ENCODE results near the gene CELSR3. TPM values are rescaled to one million over a fixed set of nuclear protein-coding genes. Genes with fewer than 3 reads are reported as not detected.

Gene CELSR3
- total RNA-seq, 1 experiment from 2014 or later = 17.6 TPM

- intact Hi-C loops (cut with micrococcal nuclease) = no loop called here
- DNase-seq (ENCODE audit: unreplicated experiment) = no peak
- peaks cover 29% of the 10 kb centered on the region for H3K36me3 Mint-ChIP-seq (ENCODE audit: insufficient read depth, unreplicated experiment)
- ChIA-PET POLR2A (interaction anchor here (1.0 to 8.9 kb wide), 5 partner anchors 15 to 122 kb away, joined by 3 to 93 read pairs (median 3); partner anchors contain the start of genes IP6K2, SLC26A6 and UQCRC1), CTCF (interaction anchor here (0.5 to 1.0 kb wide), 3 partner anchors 14 to 72 kb away, joined by 3 to 7 read pairs (median 4); no protein-coding TSS in a partner anchor)
- TSS peak; percentile 21 for BruUV-seq (replicated peaks)
- no peaks in the 10 kb centered on the region for H3K9me3 Mint-ChIP-seq (ENCODE audit: unreplicated experiment)
- no peaks in the 10 kb centered on the region for H3K27me3 Mint-ChIP-seq (ENCODE audit: insufficient read depth, unreplicated experiment)
- peaks cover 46% of the 10 kb centered on the region for H3K4me1 Mint-ChIP-seq (ENCODE audit: insufficient read depth, unreplicated experiment)
- TF ChIP-seq, protein P1, sequence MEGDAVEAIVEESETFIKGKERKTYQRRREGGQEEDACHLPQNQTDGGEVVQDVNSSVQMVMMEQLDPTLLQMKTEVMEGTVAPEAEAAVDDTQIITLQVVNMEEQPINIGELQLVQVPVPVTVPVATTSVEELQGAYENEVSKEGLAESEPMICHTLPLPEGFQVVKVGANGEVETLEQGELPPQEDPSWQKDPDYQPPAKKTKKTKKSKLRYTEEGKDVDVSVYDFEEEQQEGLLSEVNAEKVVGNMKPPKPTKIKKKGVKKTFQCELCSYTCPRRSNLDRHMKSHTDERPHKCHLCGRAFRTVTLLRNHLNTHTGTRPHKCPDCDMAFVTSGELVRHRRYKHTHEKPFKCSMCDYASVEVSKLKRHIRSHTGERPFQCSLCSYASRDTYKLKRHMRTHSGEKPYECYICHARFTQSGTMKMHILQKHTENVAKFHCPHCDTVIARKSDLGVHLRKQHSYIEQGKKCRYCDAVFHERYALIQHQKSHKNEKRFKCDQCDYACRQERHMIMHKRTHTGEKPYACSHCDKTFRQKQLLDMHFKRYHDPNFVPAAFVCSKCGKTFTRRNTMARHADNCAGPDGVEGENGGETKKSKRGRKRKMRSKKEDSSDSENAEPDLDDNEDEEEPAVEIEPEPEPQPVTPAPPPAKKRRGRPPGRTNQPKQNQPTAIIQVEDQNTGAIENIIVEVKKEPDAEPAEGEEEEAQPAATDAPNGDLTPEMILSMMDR (IDR thresholded peaks at IDR 0.05; ENCODE audit: unreplicated experiment) = no peak
- peak overlapping the region; percentile 48 for H3K4me3 Mint-ChIP-seq (ENCODE audit: unreplicated experiment)
- H3K27ac Mint-ChIP-seq (ENCODE audit: low read depth, unreplicated experiment) = peak overlapping the region; percentile 59
Observed at GRCh38 chr3:48594417-48595049, 68.2 kb downstream of the CELSR3 start.

- no TSS peak for BruUV-seq (replicated peaks)
- H3K36me3 Mint-ChIP-seq (ENCODE audit: insufficient read depth, unreplicated experiment) = peaks cover 18% of the 10 kb centered on the region
- no peak overlapping the region for H3K4me3 Mint-ChIP-seq (ENCODE audit: unreplicated experiment)
Observed at GRCh38 chr3:48593337-48593736, 69.3 kb downstream of the CELSR3 start.

GRCh38 chr3:48592519-48593087 lies 70.1 kb downstream of the CELSR3 start:
- TF ChIP-seq, protein P1 (IDR thresholded peaks at IDR 0.05; ENCODE audit: unreplicated experiment) = no peak
- intact Hi-C loops (cut with micrococcal nuclease) = no loop called here
- H3K36me3 Mint-ChIP-seq (ENCODE audit: insufficient read depth, unreplicated experiment) = peaks cover 25% of the 10 kb centered on the region
- no peak overlapping the region for H3K4me3 Mint-ChIP-seq (ENCODE audit: unreplicated experiment)
- no peak for DNase-seq (ENCODE audit: unreplicated experiment)
- ChIA-PET POLR2A (no interaction called here), CTCF (interaction anchor here (0.6 kb wide), 1 partner anchor 421 kb away, joined by 6 read pairs; no protein-coding TSS in a partner anchor)
- H3K27ac Mint-ChIP-seq (ENCODE audit: low read depth, unreplicated experiment) = no peak overlapping the region
- no peaks in the 10 kb centered on the region for H3K27me3 Mint-ChIP-seq (ENCODE audit: insufficient read depth, unreplicated experiment)
- H3K4me1 Mint-ChIP-seq (ENCODE audit: insufficient read depth, unreplicated experiment) = peaks cover 34% of the 10 kb centered on the region
- no peaks in the 10 kb centered on the region for H3K9me3 Mint-ChIP-seq (ENCODE audit: unreplicated experiment)
- no TSS peak for BruUV-seq (replicated peaks)

More at GRCh38 chr3:48593337-48593736, 69.3 kb downstream of the CELSR3 start:
- ChIA-PET POLR2A (no interaction called here), CTCF (interaction anchor here (0.6 kb wide), 1 partner anchor 420 kb away, joined by 6 read pairs; no protein-coding TSS in a partner anchor)
- TF ChIP-seq, protein P1 (IDR thresholded peaks at IDR 0.05; ENCODE audit: unreplicated experiment) = no peak
- no peak overlapping the region for H3K27ac Mint-ChIP-seq (ENCODE audit: low read depth, unreplicated experiment)
- H3K9me3 Mint-ChIP-seq (ENCODE audit: unreplicated experiment) = no peaks in the 10 kb centered on the region
- intact Hi-C loops (cut with micrococcal nuclease) = no loop called here
- peaks cover 41% of the 10 kb centered on the region for H3K4me1 Mint-ChIP-seq (ENCODE audit: insufficient read depth, unreplicated experiment)
- DNase-seq (ENCODE audit: unreplicated experiment) = no peak
- no peaks in the 10 kb centered on the region for H3K27me3 Mint-ChIP-seq (ENCODE audit: insufficient read depth, unreplicated experiment)

- intact Hi-C loops (cut with micrococcal nuclease) = no loop called here
- POLR2A ChIA-PET = no interaction called here
- no peak overlapping the region for H3K4me3 Mint-ChIP-seq (ENCODE audit: unreplicated experiment)
Observed at GRCh38 chr3:48591886-48592518, 70.7 kb downstream of the CELSR3 start.

More at GRCh38 chr3:48591886-48592518, 70.7 kb downstream of the CELSR3 start:
- Mint-ChIP-seq H3K36me3 (ENCODE audit: insufficient read depth, unreplicated experiment) (peaks cover 26% of the 10 kb centered on the region), H3K27me3 (ENCODE audit: insufficient read depth, unreplicated experiment) (no peaks in the 10 kb centered on the region), H3K27ac (ENCODE audit: low read depth, unreplicated experiment) (no peak overlapping the region), H3K9me3 (ENCODE audit: unreplicated experiment) (no peaks in the 10 kb centered on the region), H3K4me1 (ENCODE audit: insufficient read depth, unreplicated experiment) (peaks cover 28% of the 10 kb centered on the region)
- no peak for DNase-seq (ENCODE audit: unreplicated experiment)
- TF ChIP-seq, protein P1 (IDR thresholded peaks at IDR 0.05; ENCODE audit: unreplicated experiment) = no peak
- no TSS peak for BruUV-seq (replicated peaks)
- CTCF ChIA-PET = no interaction called here

All from MCF 10A (cell line).